GM12865 (cell line): Measurements from ENCODE around the gene PTTG1.

ENCODE experiments used
- DNase-seq: peaks from one replicate; pipeline ENCODE4 v3.0.0; 2010; ENCODE audit warnings: low read depth
- H3K4me3 ChIP-seq: 2 replicates; pipeline ENCODE4 v1.5.1; 2011; ENCODE audit warnings: mild to moderate bottlenecking, low read depth, low read length, control low read depth
- CTCF ChIP-seq: IDR thresholded peaks from 2 replicates; pipeline ENCODE4 v1.5.1; 2011; ENCODE audit warnings: low read length, control low read depth, low read depth, inconsistent platforms; ENCODE audit not compliant: insufficient read depth; ENCODE audit errors: missing control alignments

Gene PTTG1

GRCh38 chr5:160397492-160397891 lies 24.2 kb upstream of the PTTG1 start:
- no peak for TF ChIP-seq CTCF
- no peak for DNase-seq
- H3K4me3 ChIP-seq: no peak overlapping the region

- no peak for TF ChIP-seq CTCF
- DNase-seq: no peak
- H3K4me3 ChIP-seq: peak overlapping the region; percentile 79
These were observed 22.8 kb upstream of the PTTG1 start for GRCh38 chr5:160398806-160399205.

GRCh38 chr5:160399402-160400353 lies 22.0 kb upstream of the PTTG1 start, which contains the start of gene FAM200C:
TSS of gene FAM200C (minus strand) at chr5:160400054. CDS start at chr5:160395490, 4,564 bp downstream.
- H3K4me3 ChIP-seq: peak within 1 kb of the TSS; percentile 79
- no peak for TF ChIP-seq CTCF
- DNase-seq: peak; percentile 90

DNA sequence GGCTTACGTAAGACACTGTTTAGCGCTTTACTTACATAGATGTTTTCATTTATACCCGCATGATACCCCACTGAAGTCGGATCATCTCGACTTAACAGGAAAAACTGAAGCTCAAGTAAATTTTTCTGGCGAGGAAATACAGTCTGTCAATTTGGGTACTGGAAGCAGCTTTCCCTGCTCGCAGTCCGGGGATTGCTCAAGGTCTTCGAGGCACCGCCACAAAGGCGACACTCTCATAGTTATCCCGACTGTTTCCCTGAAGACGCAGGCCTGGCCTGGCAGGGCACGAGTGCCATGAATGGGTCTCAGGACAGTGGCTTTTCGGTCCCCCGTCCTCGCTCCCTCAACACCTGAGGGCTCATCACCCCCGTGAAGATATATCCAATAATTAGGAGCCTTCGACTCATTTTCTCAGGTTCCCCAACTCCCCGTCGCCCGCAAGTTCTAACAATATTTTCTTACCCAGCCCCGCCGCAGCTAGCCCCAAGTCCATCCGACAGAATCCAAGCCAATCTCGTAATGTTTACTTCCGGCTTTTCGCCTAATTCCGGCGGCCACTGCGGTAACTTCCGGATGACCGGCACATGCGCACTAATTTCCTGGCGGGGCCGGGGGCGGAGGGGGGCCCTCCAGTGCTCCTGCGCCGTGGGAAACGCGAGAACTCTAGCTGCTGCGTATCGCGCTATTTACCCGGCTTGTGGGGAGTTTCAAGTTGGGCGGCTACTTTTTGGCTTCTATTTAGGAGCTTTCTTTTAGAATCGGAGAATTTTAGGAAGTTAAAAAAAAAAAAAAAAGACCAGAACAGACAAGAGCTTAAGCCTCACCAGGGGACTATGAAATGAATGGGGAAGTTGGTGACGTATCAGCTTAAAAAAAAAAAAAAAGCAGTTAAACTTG lies 2.8 kb upstream of the PTTG1 start, which contains the start of gene SLU7:
TSS of gene SLU7 (minus strand) at position 521 of the 897 bp plus-strand sequence. CDS start 3,787 bp downstream, outside the sequence.
- peak; percentile 98 for DNase-seq
- no peak for TF ChIP-seq CTCF
- H3K4me3 ChIP-seq: peak within 1 kb of the TSS; percentile 74

GRCh38 chr5:160419458-160420330 lies 2.0 kb upstream of the PTTG1 start:
- no peak for DNase-seq
- TF ChIP-seq CTCF: no peak
- H3K4me3 ChIP-seq: peak overlapping the region; percentile 74

- H3K4me3 ChIP-seq: no peak overlapping the region
- TF ChIP-seq CTCF: no peak
- DNase-seq: no peak
These were observed 1.4 kb upstream of the PTTG1 start for GRCh38 chr5:160420331-160420610.
